Kidney (tissue), 14 donors: ENCODE results near the gene HABP2. TPM values are rescaled to one million over a fixed set of nuclear protein-coding genes. Genes with fewer than 3 reads are reported as not detected.

Experiments
- DNase-seq, 5 donors: peaks; one replicate each; pipeline ENCODE4 v3.0.0-alpha.2; 2013 to 2020
- FAIRE-seq: peaks from 2 replicates; lab custom pipeline; 2012; peaks lifted over from hg19 to GRCh38; lab: Jason Lieb, UNC
- H3K27ac ChIP-seq, 2 donors: one replicate each; pipeline ENCODE4 v1.7.0; 2013; ENCODE audit warnings: low read depth in 2 of 2, low read length in 2 of 2, inconsistent platforms in 1 of 2
- H3K27me3 ChIP-seq: one replicate; pipeline ENCODE4 v1.7.1; 2013; ENCODE audit warnings: low read length, inconsistent platforms; ENCODE audit not compliant: control insufficient read depth, insufficient read depth
- H3K36me3 ChIP-seq, 3 donors: one replicate each; pipeline versions ENCODE4 v1.7.0 to v1.7.1; 2013; ENCODE audit warnings: low read length in 3 of 3, control low read depth in 1 of 3, inconsistent platforms in 1 of 3; ENCODE audit not compliant: insufficient read depth in 3 of 3, control insufficient read depth in 2 of 3
- H3K4me1 ChIP-seq, 3 donors: one replicate each; pipeline versions ENCODE4 v1.7.0 to v1.7.1; 2013; ENCODE audit warnings: low read length in 3 of 3, inconsistent platforms in 1 of 3, low read depth in 1 of 3; ENCODE audit not compliant: control insufficient read depth in 2 of 3, insufficient read depth in 2 of 3
- H3K4me3 ChIP-seq, 3 donors: one replicate each; pipeline versions ENCODE4 v1.7.0 to v1.8.1; 2013; ENCODE audit warnings: low read length in 3 of 3, control low read depth in 1 of 3, inconsistent platforms in 1 of 3
- H3K9ac ChIP-seq, 3 donors: one replicate each; pipeline versions ENCODE4 v1.7.0 to v1.7.1; 2013; ENCODE audit warnings: low read length in 3 of 3, control low read depth in 1 of 3, inconsistent platforms in 1 of 3
- H3K9me3 ChIP-seq, 3 donors: one replicate each; pipeline versions ENCODE4 v1.7.0 to v1.7.1; 2013; ENCODE audit warnings: low read length in 3 of 3, control low read depth in 1 of 3, inconsistent platforms in 1 of 3; ENCODE audit not compliant: control insufficient read depth in 2 of 3, insufficient read depth in 1 of 3
- intact Hi-C: fragments of 100-400 bp; cut with DNase I; formaldehyde crosslinking; loops from one replicate; pipeline ENCODE4 v1.11.1; 2022
- polyA plus RNA-seq: library from polyadenylated mRNA; stranded (reverse); fragments of 350-450 nt; fragmentation: Illumina TruSeq; extraction: RNeasy Lipid Tissue Mini Kit (QIAGEN cat#74804); gene quantifications from one replicate; pipeline ENCODE4 v1.2.3, GENCODE V29; 2014; ENCODE audit warnings: low read depth, low replicate concordance; ENCODE audit not compliant: insufficient read depth
- total RNA-seq: library from RNA; stranded (reverse); fragmentation: NEBNext Ultra II Directional; extraction: Animal tissue kit (Norgen Biotek cat#: 25700); gene quantifications from one replicate; pipeline ENCODE4 v1.2.1, GENCODE V29; 2021
- TF ChIP-seq, protein P1 (sequence below): IDR thresholded peaks from 3 replicates; pipeline ENCODE4 v1.5.1; 2012; ENCODE audit warnings: mild to moderate bottlenecking, moderate library complexity, borderline replicate concordance; ENCODE audit not compliant: insufficient read depth; ENCODE audit errors: extremely low read depth
- donor health status: control.
- donor health status: control.
- donor health status: control.
- donor health status: control.
- donor health status: control.
- donor health status: DM: yes; HTN: yes; CAD: no.
- donor health status: Normal renal cell carcinoma (clear cell type).

The HABP2 gene
- total and polyA plus RNA-seq, 2 donors from 2014 or later, result 25.6 to 27.4 TPM

DNA sequence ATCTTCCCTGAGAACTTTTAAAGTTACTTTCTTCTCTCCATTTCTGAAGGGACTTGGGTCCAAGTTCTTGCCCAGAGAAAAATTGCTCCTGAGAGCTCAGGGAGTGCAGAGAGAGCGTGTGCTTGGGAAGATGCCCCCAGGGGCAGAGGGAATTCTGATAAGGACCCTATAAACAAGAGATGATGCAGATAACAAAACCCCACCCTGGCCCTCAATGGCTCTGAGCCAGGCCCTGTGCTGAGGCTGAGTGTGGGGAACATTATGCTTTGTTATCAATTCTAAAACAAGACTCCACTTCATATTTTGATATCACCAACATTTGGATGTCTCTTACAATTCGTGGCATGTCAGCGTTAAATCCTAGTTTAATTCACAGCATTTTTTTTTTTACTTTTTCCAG lies 34.4 kb upstream of the HABP2 start:
- Histone ChIP-seq H3K36me3 (no peaks in the 10 kb centered on the region), H3K27me3 (no peaks in the 10 kb centered on the region), H3K9me3 (no peaks in the 10 kb centered on the region), H3K27ac (no peak overlapping the region), H3K4me3 (no peak overlapping the region), H3K4me1 (peaks cover 0 to 3% (median 0%) of the 10 kb centered on the region in 3 donors), H3K9ac (no peak overlapping the region)
- intact Hi-C loops, result no loop called here
- TF ChIP-seq, protein P1, sequence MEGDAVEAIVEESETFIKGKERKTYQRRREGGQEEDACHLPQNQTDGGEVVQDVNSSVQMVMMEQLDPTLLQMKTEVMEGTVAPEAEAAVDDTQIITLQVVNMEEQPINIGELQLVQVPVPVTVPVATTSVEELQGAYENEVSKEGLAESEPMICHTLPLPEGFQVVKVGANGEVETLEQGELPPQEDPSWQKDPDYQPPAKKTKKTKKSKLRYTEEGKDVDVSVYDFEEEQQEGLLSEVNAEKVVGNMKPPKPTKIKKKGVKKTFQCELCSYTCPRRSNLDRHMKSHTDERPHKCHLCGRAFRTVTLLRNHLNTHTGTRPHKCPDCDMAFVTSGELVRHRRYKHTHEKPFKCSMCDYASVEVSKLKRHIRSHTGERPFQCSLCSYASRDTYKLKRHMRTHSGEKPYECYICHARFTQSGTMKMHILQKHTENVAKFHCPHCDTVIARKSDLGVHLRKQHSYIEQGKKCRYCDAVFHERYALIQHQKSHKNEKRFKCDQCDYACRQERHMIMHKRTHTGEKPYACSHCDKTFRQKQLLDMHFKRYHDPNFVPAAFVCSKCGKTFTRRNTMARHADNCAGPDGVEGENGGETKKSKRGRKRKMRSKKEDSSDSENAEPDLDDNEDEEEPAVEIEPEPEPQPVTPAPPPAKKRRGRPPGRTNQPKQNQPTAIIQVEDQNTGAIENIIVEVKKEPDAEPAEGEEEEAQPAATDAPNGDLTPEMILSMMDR, result no peak
- DNase-seq (no peak), FAIRE-seq (no peak)

DNA sequence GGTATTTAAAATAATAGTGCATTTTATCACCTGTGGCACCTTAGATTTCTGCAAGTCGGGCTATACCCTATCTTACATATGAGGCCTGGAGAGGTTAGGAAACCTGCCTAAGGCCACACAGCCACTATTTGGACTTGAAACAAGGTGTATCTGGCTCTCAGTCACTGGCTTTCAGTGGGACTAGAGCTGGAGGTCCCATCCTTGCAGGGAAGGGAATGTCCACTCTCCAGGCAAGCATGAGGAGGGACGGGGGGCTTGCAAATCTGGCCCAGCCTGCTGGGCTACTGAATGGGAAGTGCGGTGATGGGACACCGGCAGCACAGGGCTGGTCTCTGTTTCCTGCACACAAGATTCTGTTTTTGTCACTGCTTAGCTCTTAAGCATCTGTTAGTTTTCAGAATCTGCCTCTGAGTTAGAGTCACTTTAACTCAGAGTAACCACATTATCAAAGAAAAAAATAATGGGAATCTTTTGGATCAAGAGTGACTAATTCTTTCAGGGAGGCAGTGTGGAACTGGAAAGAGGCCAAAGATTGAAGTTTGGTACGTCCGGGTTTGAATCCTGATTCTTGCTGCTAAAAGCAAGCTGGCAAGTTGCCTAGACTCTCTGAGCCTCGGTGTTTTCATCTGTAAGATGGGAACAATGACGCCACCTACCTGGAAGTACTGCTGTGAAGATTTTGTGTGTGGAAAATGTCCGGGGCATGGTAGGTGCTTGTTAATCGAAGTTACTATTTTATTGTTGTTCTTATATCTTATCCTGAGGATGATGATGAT lies 33.8 kb upstream of the HABP2 start:
- intact Hi-C loops, result no loop called here
- no peaks in the 10 kb centered on the region for H3K9me3 ChIP-seq
- H3K4me3 ChIP-seq, result no peak overlapping the region
- no peak overlapping the region for H3K9ac ChIP-seq
- no peak for DNase-seq
- H3K4me1 ChIP-seq, result peaks cover 0 to 3% (median 0%) of the 10 kb centered on the region in 3 donors
- H3K27me3 ChIP-seq, result no peaks in the 10 kb centered on the region
- FAIRE-seq, result no peak
- no peak overlapping the region for H3K27ac ChIP-seq
- no peaks in the 10 kb centered on the region for H3K36me3 ChIP-seq
- TF ChIP-seq, protein P1, result no peak

DNA sequence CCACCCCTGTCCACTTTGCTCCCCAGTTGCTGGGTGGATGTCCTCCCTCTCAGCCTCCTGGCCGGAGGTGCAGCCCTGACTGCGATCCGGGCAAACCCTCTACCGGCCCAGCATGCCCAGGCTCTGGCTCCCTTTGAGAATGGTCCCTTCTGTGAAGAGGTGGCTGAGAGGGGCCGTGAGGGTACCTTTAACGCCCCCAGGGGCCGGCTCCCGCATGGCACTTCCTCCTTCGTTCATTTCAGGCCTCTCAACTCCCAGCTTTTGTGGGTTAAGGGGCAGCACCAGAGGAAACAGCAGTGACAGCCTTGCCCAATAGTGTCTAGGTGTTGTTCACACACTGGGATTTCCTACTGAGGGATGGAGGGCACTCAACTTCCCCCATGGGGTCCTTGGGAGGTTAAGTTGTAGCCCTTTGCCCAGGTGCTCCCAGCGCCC lies 33.2 kb upstream of the HABP2 start:
- TF ChIP-seq, protein P1, result no peak
- intact Hi-C loops, result no loop called here
- Histone ChIP-seq H3K9ac (no peak overlapping the region), H3K27ac (no peak overlapping the region), H3K36me3 (no peaks in the 10 kb centered on the region), H3K27me3 (no peaks in the 10 kb centered on the region), H3K4me3 (no peak overlapping the region), H3K9me3 (no peaks in the 10 kb centered on the region), H3K4me1 (peaks cover 0 to 3% (median 0%) of the 10 kb centered on the region in 3 donors)
- no peak for FAIRE-seq
- DNase-seq, result no peak
